Osteoblast (primary cell): Measurements from ENCODE around the gene ORMDL3. TPM values are rescaled to one million over a fixed set of nuclear protein-coding genes. Genes with fewer than 3 reads are reported as not detected.

Source experiments
- DNase-seq: peaks from one replicate; pipeline ENCODE4 v3.0.0; 2011; ENCODE audit warnings: low spot score, mixed read lengths; ENCODE audit not compliant: insufficient read length; ENCODE audit errors: missing footprints
- H2AFZ ChIP-seq: 2 replicates; pipeline ENCODE4 v1.6.0; 2011; ENCODE audit warnings: mild to moderate bottlenecking, low read length
- H3K27ac ChIP-seq: 2 replicates; pipeline ENCODE4 v1.5.1; 2011; ENCODE audit warnings: mild to moderate bottlenecking, low read depth, low read length, moderate library complexity
- H3K27me3 ChIP-seq: 2 replicates; pipeline ENCODE4 v1.6.0; 2012; ENCODE audit warnings: mild to moderate bottlenecking, control low read depth, inconsistent platforms, low read length, moderate library complexity; ENCODE audit not compliant: insufficient read depth
- H3K36me3 ChIP-seq: 2 replicates; pipeline ENCODE4 v1.5.1; 2011; ENCODE audit warnings: mild to moderate bottlenecking, low read length, control low read depth, moderate library complexity; ENCODE audit not compliant: insufficient read depth
- H3K4me1 ChIP-seq: 2 replicates; pipeline ENCODE4 v1.5.1; 2011; ENCODE audit warnings: mild to moderate bottlenecking, low read length, control low read depth, moderate library complexity; ENCODE audit not compliant: insufficient read depth
- H3K4me2 ChIP-seq: 2 replicates; pipeline ENCODE4 v1.6.0; 2011; ENCODE audit warnings: mild to moderate bottlenecking, low read length; ENCODE audit not compliant: insufficient read depth
- H3K4me3 ChIP-seq: fragments of 200-600 bp; sonication (generic); 3 replicates; pipeline ENCODE4 v1.5.1; 2012; ENCODE audit warnings: mild to moderate bottlenecking, low read length, inconsistent platforms; ENCODE audit not compliant: insufficient read depth
- H3K79me2 ChIP-seq: 2 replicates; pipeline ENCODE4 v1.6.0; 2012; ENCODE audit warnings: mild to moderate bottlenecking, low read length, control low read depth, inconsistent platforms; ENCODE audit not compliant: insufficient read depth
- H3K9me3 ChIP-seq: 2 replicates; pipeline ENCODE4 v1.5.1; 2011; ENCODE audit warnings: low read depth, low read length, control low read depth
- H4K20me1 ChIP-seq: 2 replicates; pipeline ENCODE4 v1.6.0; 2012; ENCODE audit warnings: mild to moderate bottlenecking, low read length, control low read depth; ENCODE audit not compliant: insufficient read depth
- CTCF ChIP-seq: IDR thresholded peaks from 2 replicates; pipeline ENCODE4 v1.5.1; 2011; ENCODE audit warnings: mild to moderate bottlenecking, low read depth, low read length, moderate library complexity; ENCODE audit errors: extremely low read depth
- total RNA-seq: library from RNA; depleted of rRNA; stranded (reverse); fragments of >200 nt; gene quantifications from 2 replicates; pipeline ENCODE4 v1.2.3, GENCODE V29; 2012

Gene ORMDL3
- total RNA-seq, 1 donor, result 39.8 TPM

DNA sequence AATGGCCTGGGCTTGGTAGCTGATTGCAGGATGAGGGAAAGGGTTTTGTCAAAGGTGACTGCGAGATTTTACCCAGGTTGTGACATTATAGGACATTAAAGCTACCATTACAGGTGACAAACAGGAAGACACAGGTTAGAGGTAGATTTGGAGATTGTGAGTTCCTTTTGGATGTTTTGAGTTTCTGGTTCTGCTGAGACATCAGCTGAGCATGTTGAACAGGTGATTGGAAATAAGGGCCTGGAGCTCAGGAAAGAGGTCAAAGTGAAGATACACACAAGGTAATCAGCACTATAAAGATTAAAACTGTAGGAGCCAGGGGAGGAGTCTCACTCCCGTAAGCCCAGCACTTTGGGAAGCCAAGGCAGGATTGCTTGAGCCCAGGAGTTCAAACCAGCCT lies 41.4 kb upstream of the ORMDL3 start:
- Histone ChIP-seq H3K4me2 (no peak overlapping the region), H3K27me3 (peaks cover 25% of the 10 kb centered on the region), H3K79me2 (no peaks in the 10 kb centered on the region)

GRCh38 chr17:39966771-39967170 lies 39.4 kb upstream of the ORMDL3 start:
- Histone ChIP-seq H3K79me2 (no peaks in the 10 kb centered on the region), H3K36me3 (no peaks in the 10 kb centered on the region), H3K27ac (no peak overlapping the region), H4K20me1 (no peaks in the 10 kb centered on the region), H3K4me3 (no peak overlapping the region), H3K9me3 (no peaks in the 10 kb centered on the region), H3K27me3 (peaks cover 25% of the 10 kb centered on the region), H3K4me2 (no peak overlapping the region), H3K4me1 (no peaks in the 10 kb centered on the region), H2AFZ (no peak overlapping the region)
- no peak for DNase-seq
- TF ChIP-seq CTCF, result no peak

More for the DNA sequence above, 41.4 kb upstream of the ORMDL3 start:
- no peaks in the 10 kb centered on the region for H3K9me3 ChIP-seq
- TF ChIP-seq CTCF, result no peak
- H4K20me1 ChIP-seq, result no peaks in the 10 kb centered on the region
- H3K27ac ChIP-seq, result no peak overlapping the region
- no peak for DNase-seq
- no peak overlapping the region for H2AFZ ChIP-seq
- peaks cover 11% of the 10 kb centered on the region for H3K4me1 ChIP-seq
- H3K4me3 ChIP-seq, result no peak overlapping the region
- H3K36me3 ChIP-seq, result no peaks in the 10 kb centered on the region

GRCh38 chr17:39965017-39965699 lies 37.8 kb upstream of the ORMDL3 start:
- no peak for TF ChIP-seq CTCF
- no peak for DNase-seq
- Histone ChIP-seq H3K4me1 (peaks cover 4% of the 10 kb centered on the region), H3K27ac (no peak overlapping the region), H3K4me3 (no peak overlapping the region), H2AFZ (no peak overlapping the region), H3K79me2 (no peaks in the 10 kb centered on the region), H3K36me3 (no peaks in the 10 kb centered on the region), H3K9me3 (no peaks in the 10 kb centered on the region), H4K20me1 (no peaks in the 10 kb centered on the region), H3K27me3 (peaks cover 22% of the 10 kb centered on the region), H3K4me2 (no peak overlapping the region)

GRCh38 chr17:39963829-39964228 lies 36.4 kb upstream of the ORMDL3 start:
- DNase-seq, result no peak
- Histone ChIP-seq H3K36me3 (no peaks in the 10 kb centered on the region), H3K27me3 (peaks cover 15% of the 10 kb centered on the region), H3K4me2 (no peak overlapping the region), H3K4me3 (no peak overlapping the region), H2AFZ (no peak overlapping the region), H3K27ac (no peak overlapping the region), H4K20me1 (no peaks in the 10 kb centered on the region), H3K79me2 (no peaks in the 10 kb centered on the region), H3K4me1 (peaks cover 7% of the 10 kb centered on the region), H3K9me3 (no peaks in the 10 kb centered on the region)
- TF ChIP-seq CTCF, result no peak
